Hematopoietic multipotent progenitor cell (in vitro differentiated cells): ENCODE data around the gene CBL. TPM values are rescaled to one million over a fixed set of nuclear protein-coding genes. Genes with fewer than 3 reads are reported as not detected.

Source experiments
- small RNA-seq: library from RNA; depleted of rRNA; stranded (forward); fragments of <200 nt; gene quantifications from one replicate; pipeline ENCODE3, GENCODE V24; 2012
- total RNA-seq: library from RNA; depleted of rRNA; stranded (reverse); fragments of >200 nt; gene quantifications from one replicate; pipeline ENCODE4 v1.2.3, GENCODE V29; 2012

CBL gene
- total RNA-seq, 1 donor, result 7.8 TPM

Small RNA genes lying within 50 kb of the gene (small RNA-seq; reads per million reads assigned to genes)
- gene RF01225, result not detected
- not detected for gene RNU6-262P

Other genes starting within 250 kb of the CBL start
- not detected for gene FOXR1, start 234.6 kb upstream of the CBL start, total RNA-seq
- gene CENATAC, start 208.2 kb upstream of the CBL start, total RNA-seq, result 34.2 TPM
- gene RPS25, start 188.0 kb upstream of the CBL start, total RNA-seq, result 1,067 TPM
- 70.6 TPM for gene TRAPPC4, start 187.6 kb upstream of the CBL start, total RNA-seq
- gene SLC37A4, start 175.5 kb upstream of the CBL start, total RNA-seq, result 23.7 TPM
- gene HYOU1, start 149.1 kb upstream of the CBL start, total RNA-seq, result 68.4 TPM
- gene VPS11, start 138.5 kb upstream of the CBL start, total RNA-seq, result 55.2 TPM
- 9.2 TPM for gene HMBS, start 121.5 kb upstream of the CBL start, total RNA-seq
- 27.2 TPM for gene DPAGT1, start 104.5 kb upstream of the CBL start, total RNA-seq
- gene C2CD2L, start 99.0 kb upstream of the CBL start, total RNA-seq, result 7.8 TPM
- gene HINFP, start 84.8 kb upstream of the CBL start, total RNA-seq, result 27.5 TPM
- gene ABCG4, start 57.3 kb upstream of the CBL start, total RNA-seq, result under 0.01 TPM
- gene NLRX1, start 37.6 kb upstream of the CBL start, total RNA-seq, result 44.4 TPM
- gene NHERF4, start 20.9 kb upstream of the CBL start, total RNA-seq, result 0.81 TPM
- gene MCAM, start 110.8 kb downstream of the CBL start, total RNA-seq, result 1.3 TPM
- gene RNF26, start 128.2 kb downstream of the CBL start, total RNA-seq, result 9.4 TPM
- gene C1QTNF5, start 134.5 kb downstream of the CBL start, total RNA-seq, result under 0.01 TPM
- not detected for gene MFRP, start 140.4 kb downstream of the CBL start, total RNA-seq
- 0.54 TPM for gene USP2, start 175.4 kb downstream of the CBL start, total RNA-seq
- gene THY1, start 216.8 kb downstream of the CBL start, total RNA-seq, result 2.2 TPM